Adrenal gland (tissue), 5 donors: ENCODE results near the gene WWOX.

Experiments
- CTCF ChIP-seq, 6 experiments: fragments of 450-650 bp in 4 of 6; fragments of 200-600 bp in 2 of 6; sonication (generic) in 1 of 6; IDR thresholded peaks; 1 replicate in 5 of 6; 2 replicates in 1 of 6; pipeline versions ENCODE4 v1.5.1 to v1.8.0; 2016 to 2021; ENCODE audit warnings: antibody characterized with exemption in 6 of 6, mild to moderate bottlenecking in 2 of 6, moderate library complexity in 1 of 6
- POLR2A ChIP-seq, 2 donors: fragments of 450-650 bp; IDR thresholded peaks; one replicate each; pipeline ENCODE4 v1.6.1; 2017; ENCODE audit warnings: antibody characterized with exemption in 2 of 2, mild to moderate bottlenecking in 2 of 2, moderate library complexity in 1 of 2
- donor health status: DM: no; HTN: no; CAD: no.

- TF ChIP-seq CTCF (IDR thresholded peaks at IDR 0.05): no peak
- no peak for TF ChIP-seq POLR2A (IDR thresholded peaks at IDR 0.05)
These were observed 210.7 kb downstream of the WWOX start for GRCh38 chr16:78310196-78310595.
